Left cardiac atrium (tissue), 4 donors: ENCODE data around the gene TSHZ1. TPM values are rescaled to one million over a fixed set of nuclear protein-coding genes. Genes with fewer than 3 reads are reported as not detected.

Source experiments
- ATAC-seq, 2 donors: fragments of 200-7000 bp; cut with Tn5 transposase; one replicate each; pipeline ENCODE4 v1.9.1; 2020; ENCODE audit warnings: mild to moderate bottlenecking in 2 of 2, moderate library complexity in 2 of 2
- DNase-seq: peaks from one replicate; pipeline ENCODE4 v3.0.0-alpha.2; 2020
- intact Hi-C, 2 donors: fragments of 100-400 bp; cut with DNase I; formaldehyde crosslinking; loops; one replicate each; pipeline versions ENCODE4 v1.14.1 to v1.15.1; 2022 to 2023
- total RNA-seq, 2 donors: library from RNA; stranded (reverse); fragmentation: NEBNext Ultra II Directional; extraction: Animal tissue kit (Norgen Biotek cat#: 25700); gene quantifications; one replicate each; pipeline ENCODE4 v1.2.1, GENCODE V29; 2021
- donor health status: DM: no; HTN: yes; CAD: no.
- donor health status: DM: no; HTN: yes; CAD: no; lungs with severe emphysema.
- donor health status: DM: yes; HTN: yes; CAD: no.
- donor health status: Dilated cardiomyopathy.

Gene TSHZ1
- total RNA-seq, 2 donors from 2014 or later = 14.0 to 22.6 TPM

GRCh38 chr18:75280427-75281280 is 70.1 kb downstream of the TSHZ1 start:
- no peak for DNase-seq
- peak; percentile 16 to 21 for ATAC-seq
- intact Hi-C loops = no loop called here

- no peak for ATAC-seq
- no peak for DNase-seq
- intact Hi-C loops = no loop called here
These were observed 72.1 kb downstream of the TSHZ1 start for GRCh38 chr18:75282746-75283145.

GRCh38 chr18:75283731-75284130 is 73.1 kb downstream of the TSHZ1 start:
- DNase-seq (no peak), ATAC-seq (no peak)
- intact Hi-C loops = no loop called here

- ATAC-seq (no peak), DNase-seq (no peak)
- intact Hi-C loops = no loop called here
These were observed 74.0 kb downstream of the TSHZ1 start for GRCh38 chr18:75284566-75284965.

- ATAC-seq (no peak), DNase-seq (no peak)
- intact Hi-C loops = no loop called here
These were observed 75.3 kb downstream of the TSHZ1 start for GRCh38 chr18:75285876-75286275.

GRCh38 chr18:75287006-75287405 is 76.4 kb downstream of the TSHZ1 start:
- DNase-seq (no peak), ATAC-seq (no peak)
- intact Hi-C loops = no loop called here

- DNase-seq = no peak
- no peak for ATAC-seq
- intact Hi-C loops = no loop called here
These were observed 77.1 kb downstream of the TSHZ1 start for GRCh38 chr18:75287700-75288099.

GRCh38 chr18:75289761-75290160 is 79.2 kb downstream of the TSHZ1 start:
- DNase-seq (no peak), ATAC-seq (no peak)
- intact Hi-C loops = no loop called here

- DNase-seq = no peak
- ATAC-seq = no peak
- intact Hi-C loops = no loop called here
These were observed 80.3 kb downstream of the TSHZ1 start for GRCh38 chr18:75290737-75291358.

GRCh38 chr18:75291460-75291859 is 80.9 kb downstream of the TSHZ1 start:
- ATAC-seq (no peak), DNase-seq (no peak)
- intact Hi-C loops = no loop called here

GRCh38 chr18:75293591-75293990 is 83.0 kb downstream of the TSHZ1 start:
- intact Hi-C loops = no loop called here
- DNase-seq (no peak), ATAC-seq (no peak)

- no peak for DNase-seq
- intact Hi-C loops = no loop called here
- no peak for ATAC-seq
These were observed 87.1 kb downstream of the TSHZ1 start for GRCh38 chr18:75297731-75298130.

- DNase-seq (no peak), ATAC-seq (no peak)
- intact Hi-C loops = no loop called here
These were observed 94.3 kb downstream of the TSHZ1 start for GRCh38 chr18:75304678-75305557.

- intact Hi-C loops = no loop called here
- DNase-seq = no peak
- ATAC-seq = no peak
These were observed 95.4 kb downstream of the TSHZ1 start for GRCh38 chr18:75305984-75306383.

GRCh38 chr18:75307530-75307929 is 96.9 kb downstream of the TSHZ1 start:
- intact Hi-C loops = no loop called here
- ATAC-seq (peak in 1 of 2 donors; percentile 34), DNase-seq (no peak)

- DNase-seq (no peak), ATAC-seq (no peak)
- intact Hi-C loops = no loop called here
These were observed 99.0 kb downstream of the TSHZ1 start for GRCh38 chr18:75309564-75309963.

- ATAC-seq = no peak
- intact Hi-C loops = no loop called here
These were observed 103.5 kb downstream of the TSHZ1 start for GRCh38 chr18:75314117-75314516.

GRCh38 chr18:75314606-75315005 is 104.0 kb downstream of the TSHZ1 start:
- intact Hi-C loops = no loop called here
- DNase-seq = no peak
- no peak for ATAC-seq

More at GRCh38 chr18:75314117-75314516, 103.5 kb downstream of the TSHZ1 start:
- DNase-seq = no peak

- DNase-seq (no peak), ATAC-seq (no peak)
- intact Hi-C loops = no loop called here
These were observed 105.6 kb downstream of the TSHZ1 start for GRCh38 chr18:75316223-75316622.

GRCh38 chr18:75316826-75317225 is 106.2 kb downstream of the TSHZ1 start:
- intact Hi-C loops = no loop called here
- DNase-seq (no peak), ATAC-seq (no peak)
